GOT3 (cell line): Measurements from ENCODE around the gene FABP6.

Experiments
- DNase-seq: peaks from one replicate; lab custom pipeline; 2025; ENCODE audit warnings: mixed read lengths; lab: John Stamatoyannopoulos, UW

The FABP6 gene

DNA sequence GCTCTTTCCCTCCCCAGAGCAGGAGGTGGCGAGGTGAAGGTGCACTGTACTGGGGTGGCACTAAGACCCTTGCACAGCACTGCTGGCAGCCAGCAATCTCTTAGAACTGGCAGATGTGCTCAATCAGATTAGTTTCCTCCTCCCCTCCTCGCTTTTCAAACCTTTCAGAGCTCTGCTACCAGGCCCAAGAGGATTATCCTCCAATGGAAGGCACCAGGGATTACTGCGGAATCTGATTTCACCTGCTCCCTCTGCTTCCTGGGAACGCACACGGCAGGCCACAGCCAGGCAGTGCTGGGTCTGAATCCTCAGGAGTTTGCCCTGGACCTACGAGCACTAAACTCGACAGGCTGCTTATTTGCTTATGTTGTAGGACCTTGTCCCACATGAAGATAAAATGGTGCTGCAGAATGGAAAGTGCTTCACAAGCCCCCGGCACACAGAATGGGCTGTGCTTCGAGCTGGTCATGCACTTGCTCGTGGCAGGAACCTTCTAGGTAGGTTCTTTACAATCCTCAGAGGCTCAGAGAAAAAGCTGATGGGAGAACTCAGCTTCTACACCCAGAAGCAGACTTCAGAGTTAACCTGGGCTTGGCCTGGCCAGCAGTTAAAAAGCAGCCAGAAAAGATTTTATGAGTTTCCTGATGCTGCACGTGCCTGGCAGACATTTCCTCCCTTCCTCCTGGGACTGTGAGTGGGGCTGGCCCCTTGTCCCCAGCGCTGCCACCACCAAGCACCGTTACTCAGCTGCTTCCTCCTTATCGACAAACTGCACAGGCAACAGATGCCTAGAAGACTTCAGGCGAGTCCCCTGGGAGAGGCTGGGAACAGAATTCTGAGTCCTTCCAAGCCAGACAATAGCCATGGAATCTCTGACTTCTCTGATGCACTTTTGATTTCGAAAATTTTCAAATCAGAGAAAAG, 33.1 kb downstream of the FABP6 start:
- DNase-seq: no peak

DNA sequence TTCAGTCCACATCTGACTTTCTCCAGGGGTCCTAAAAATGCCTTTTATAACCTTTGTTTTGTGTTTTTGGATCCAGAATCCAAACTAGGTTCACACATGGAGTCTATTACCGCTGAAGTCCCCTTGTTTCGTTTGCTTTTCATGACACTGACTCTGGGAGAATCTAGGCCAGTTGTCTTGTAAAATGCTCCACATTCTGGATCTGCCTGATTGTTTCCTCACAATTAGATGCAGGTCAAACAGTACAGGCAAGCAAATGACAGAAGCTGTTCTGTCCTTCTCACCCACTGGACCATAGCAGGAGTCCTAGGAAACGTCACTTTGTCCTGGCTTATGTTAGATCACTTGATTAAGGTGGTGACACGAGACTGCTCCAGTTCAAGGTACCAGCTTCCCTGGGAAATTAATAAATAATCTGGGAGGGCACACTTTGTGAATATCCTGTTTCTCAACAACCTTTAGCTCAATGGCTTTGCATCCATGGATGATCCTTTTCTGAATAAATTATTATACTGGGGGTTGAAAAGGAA, 34.1 kb downstream of the FABP6 start:
- DNase-seq: no peak

DNA sequence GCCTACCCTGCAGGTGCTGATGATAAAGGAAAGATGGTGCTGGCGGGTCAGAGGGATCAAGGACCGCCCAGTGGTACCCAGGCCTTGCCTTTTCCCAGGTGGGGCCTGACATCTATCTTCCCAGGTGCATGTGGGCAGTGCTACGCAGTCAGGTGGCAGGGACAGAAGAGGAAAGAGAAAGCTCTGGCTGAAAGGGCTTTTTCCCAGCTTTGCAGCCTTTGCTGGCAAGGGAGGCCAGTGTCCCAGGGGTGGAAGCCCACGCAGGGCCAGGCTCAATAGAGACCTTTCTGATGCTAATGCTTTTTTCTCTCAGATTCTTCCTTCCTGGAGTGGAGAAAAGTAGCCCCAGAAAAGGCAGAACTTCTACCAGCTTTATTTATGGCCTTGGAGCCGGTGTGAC, 36.7 kb downstream of the FABP6 start:
- DNase-seq: no peak

DNA sequence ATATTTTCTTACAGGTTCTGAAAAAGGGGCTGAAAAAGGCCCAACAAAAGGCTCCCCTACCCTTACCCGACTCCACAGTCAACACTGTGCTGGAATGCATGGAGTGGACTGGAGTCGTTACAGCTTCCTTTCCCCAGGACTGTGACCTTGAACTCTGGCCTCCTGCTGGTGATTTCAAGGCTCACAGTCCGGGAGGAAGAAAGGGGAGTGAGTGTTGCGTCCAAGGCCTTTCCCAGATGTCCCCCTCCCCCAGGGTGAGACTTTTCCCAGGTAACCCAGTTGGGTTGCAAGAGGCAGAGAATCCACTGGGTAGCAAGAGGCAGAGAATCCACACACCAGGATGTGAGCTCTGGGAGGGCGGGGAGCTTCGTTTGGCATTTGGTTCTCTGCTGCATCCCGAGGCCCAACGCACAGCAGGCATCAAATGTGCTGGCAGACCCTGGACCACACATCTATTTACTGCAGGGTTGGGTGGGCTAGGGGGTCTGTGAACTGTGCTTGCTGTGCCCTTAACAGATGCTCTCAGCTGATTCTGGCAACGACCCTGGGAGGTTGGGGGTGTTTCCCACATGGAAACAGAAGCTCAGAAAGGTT, 37.5 kb downstream of the FABP6 start:
- no peak for DNase-seq

DNA sequence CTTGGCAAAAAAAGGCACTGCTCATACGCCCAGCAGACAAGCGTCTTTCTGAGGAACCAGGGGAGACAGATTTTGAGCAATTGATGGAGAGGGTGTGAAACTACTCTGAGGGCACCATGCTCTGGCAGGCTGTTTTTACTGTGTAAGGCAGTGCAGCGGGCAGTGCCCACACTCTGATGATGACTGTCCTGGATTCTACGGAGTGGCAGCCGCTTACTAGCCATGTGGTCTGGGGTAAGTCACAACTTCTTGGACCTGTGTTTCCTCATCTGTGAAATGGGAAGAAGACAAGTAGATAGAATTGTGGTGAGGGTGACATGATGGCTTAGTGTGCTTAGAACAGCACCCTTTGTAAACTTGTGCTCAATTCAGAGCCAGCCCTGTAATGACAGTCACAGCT, 38.8 kb downstream of the FABP6 start:
- DNase-seq: no peak

DNA sequence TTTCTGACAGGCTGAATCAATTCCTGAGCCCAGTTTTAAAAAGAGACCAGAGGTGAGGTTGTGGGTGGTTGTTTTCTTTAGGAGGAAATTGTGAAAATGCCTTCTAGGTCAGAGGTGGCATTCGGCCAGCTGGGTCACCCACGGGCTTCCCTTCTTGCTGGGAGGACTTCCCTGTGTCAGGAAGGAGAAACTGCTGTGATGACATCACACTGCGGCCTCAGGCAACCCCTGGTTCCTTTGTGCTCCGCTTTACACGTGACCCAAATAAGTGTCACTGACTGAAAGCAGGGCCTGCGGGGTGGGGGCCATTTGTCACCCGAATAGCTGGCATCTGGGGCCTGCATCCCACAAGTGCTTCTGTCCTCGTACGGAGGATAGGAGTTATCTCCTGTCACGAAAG, 39.7 kb downstream of the FABP6 start:
- peak; percentile 18 for DNase-seq

DNA sequence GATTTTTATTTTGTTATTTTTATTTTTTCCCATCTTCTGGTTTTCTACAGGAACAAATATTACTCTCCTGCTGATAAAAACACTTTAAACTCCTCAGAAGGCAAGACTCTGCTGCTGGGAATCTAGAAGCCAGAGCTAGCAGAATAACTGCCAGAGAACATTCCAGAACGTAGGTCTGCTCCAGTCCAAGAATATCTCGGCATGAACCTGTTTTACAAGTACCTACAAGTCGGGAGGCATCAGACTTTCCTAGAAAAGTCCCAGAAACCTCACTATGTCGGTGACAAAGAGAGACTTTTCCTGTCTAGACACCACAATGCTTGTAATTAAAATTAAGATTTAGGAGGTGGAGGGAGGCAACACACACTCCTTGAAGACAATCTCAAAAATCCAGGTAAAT, 41.4 kb downstream of the FABP6 start:
- DNase-seq: no peak

DNA sequence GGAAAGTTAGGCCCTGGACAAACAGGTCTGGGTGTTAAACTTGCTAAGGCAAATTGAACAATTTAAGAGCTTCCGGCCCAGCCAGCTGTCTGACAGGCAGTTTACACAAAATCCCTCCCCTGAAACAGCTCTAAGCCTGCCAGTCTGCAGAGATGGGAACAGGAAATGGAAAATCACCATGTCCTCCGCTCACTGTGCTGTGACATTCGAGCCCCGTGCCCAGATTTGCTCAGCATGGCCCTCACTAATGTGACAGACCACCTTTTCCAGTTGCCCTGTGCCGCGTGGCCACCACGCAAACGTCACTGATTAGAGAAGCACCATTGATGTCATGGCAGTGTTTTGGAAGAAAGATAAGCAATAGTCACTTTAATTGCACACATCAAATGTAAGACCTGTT, 42.1 kb downstream of the FABP6 start:
- no peak for DNase-seq

DNA sequence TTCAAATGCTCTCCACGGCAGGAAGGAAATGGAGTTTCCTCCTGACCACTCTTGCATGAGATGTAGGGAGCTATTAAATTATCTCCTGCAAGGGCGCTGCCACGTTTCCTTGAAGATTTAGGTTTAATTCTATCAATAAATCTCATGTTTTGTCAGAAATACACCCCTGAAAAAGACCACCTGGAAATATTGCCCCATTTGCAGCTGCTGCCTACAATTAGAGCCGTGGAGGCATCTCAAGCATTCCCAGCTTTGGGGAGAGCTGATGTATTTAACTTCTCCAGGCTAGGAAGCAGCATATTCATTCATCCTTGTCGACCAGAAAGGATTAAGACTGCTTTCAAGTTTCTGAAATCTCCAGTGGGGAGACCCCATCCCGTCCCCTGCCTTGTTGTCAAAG, 42.5 kb downstream of the FABP6 start:
- no peak for DNase-seq

DNA sequence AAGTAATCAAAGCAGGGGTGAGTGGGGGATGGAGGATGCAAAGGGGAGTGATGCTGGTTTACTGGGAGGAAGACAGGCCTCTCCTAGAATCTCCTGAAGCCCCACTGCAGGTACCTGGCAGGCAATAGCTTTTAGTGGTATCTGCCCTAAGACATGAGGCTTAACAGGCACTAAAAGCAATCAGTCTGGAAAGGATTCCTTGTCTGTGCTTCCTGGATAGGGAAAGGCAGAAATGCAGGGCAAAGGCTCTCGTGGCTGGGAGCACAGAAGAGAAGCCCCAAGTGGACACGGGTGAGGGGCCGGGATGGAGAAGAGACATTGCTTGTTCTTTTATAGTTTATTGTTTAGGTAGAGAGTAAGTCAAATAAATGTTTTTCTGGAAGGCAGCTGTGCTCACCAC, 43.0 kb downstream of the FABP6 start:
- DNase-seq: no peak

DNA sequence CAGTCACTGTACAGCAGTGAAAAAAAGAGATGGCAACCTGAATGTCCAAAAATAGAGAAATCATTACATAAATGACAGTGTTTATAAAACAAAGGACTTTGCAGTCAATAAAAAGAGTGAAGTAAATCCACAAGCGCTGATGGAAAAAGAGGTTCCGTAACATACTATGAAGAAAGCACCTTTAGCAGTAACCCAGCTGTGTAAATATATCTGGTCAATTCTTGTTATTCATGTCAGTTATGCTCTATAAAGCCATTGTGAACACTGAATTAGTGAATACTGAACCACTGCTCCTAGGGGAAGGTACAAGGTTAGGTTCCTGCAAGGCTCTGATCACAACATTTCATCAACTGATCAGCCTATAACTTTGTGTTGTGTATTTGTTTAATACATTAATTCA, 43.6 kb downstream of the FABP6 start:
- DNase-seq: no peak

DNA sequence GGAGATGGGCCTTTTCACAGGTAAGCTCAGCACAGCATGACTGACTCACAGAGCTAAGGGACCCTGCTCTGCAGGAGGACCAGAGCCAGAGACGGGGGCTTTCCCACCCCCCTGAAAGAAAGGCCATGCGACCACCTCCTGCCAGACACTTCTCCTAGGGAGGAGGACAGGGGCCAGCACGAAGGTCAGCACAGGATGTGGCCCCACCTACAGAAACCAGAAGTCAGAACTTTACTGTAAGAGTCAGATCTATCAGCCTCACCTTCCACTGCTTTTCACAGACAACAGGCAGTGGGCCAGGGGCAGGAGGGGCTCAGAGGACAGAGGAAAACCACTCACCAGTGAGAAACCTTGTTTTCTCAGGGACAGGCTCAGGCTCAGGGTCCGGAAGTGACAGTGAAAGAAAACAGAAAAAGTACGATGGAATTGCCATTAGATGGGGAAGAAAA, 45.2 kb downstream of the FABP6 start:
- no peak for DNase-seq

DNA sequence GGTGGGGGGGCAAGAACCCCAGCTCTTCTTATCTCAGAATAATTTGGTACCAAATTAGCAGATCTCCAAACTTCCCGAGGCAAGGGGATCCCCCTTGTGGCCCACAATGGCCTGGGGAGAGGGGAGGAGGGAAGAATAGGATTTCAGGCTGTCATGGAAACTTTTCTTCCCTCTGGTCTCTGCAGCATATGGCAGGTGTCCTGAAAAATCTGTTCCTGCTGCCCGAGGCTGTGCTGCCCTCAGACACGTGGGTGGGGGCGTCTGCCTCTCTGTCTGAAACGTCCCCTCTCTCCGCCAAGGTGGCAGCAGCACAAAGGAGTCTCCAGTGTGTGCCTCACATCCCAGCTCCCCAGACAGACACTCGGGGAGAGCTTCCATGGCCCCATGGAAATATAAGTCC, 49.0 kb downstream of the FABP6 start:
- DNase-seq: no peak

DNA sequence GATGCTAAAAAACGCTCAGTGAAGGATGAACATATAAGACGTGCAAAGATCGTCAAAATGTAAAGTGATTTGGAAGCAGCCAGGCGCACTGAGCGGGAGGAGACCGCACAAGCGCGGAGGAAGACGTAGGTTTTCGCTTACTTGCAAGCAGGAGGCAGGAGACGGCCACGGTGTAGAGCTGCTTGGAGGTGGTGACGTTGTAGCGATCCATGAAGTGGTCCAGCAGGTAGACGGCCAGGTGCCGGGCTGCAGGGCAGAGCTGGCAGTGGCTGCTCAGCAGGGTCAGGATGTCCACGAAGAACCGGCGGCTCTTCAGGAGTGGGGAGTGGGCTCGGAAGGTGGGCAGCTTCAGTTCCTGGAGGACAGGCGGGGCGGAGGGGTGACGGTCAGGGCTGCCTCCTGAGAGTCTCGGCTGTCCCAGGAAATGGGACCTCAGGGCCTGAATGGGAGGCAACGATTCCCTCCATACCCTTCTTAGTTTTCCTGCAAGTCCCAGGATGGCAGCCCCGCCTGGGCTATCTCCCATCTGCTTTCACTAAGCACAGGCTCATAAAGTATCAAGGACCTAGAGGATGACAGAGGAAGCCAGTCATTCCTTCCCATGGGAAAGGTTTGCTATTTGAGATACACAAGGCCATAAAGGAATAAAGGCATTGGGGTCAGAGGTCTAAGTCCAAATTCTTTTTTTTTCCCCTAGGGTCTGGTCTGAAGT, 51.2 kb downstream of the FABP6 start:
- DNase-seq: no peak

DNA sequence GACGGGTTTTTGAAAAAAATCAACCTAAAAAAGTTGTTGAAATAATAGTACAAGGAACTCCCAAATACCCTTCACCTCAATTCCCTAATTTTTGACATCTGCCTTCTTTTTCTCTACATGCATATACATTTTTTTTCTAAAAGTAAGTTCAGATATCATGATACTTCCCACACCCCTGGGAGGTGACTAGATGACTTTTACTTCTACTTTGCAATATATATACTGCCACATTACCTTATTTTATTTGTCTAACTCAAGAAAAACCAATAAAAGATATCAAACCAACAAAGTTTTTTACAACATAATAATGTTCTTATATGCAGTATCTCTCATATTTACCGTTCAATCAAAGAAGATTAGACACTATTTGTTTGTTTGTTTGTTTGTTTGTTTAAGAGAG, 52.0 kb downstream of the FABP6 start:
- DNase-seq: no peak

DNA sequence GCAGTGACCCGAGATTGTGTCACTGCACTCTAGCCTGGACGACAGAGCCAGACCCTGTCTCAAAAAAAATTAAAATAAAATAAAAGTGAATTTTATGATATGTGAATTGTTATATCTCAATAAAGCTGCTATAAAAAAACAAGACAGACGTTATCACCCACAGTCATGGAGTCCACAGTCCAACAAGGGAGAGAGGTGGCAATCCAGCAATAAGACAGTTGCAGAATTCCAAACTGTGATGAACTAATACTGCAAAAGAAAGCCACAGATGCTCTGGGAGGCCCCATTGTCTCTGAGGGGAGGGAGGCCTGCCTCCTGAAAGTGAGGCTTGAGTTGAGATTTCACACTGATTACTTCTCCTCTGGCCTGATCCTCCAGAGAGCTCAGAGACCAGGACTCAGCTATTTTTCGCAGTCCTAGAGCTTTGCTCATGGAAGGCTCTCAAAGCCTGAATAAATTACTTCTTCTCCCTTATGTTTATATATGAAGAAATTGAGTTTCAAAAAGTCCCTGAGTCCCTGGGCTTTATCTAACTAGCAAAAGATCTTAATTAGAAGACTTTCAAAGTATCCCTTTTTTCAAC, 55.1 kb downstream of the FABP6 start:
- no peak for DNase-seq

DNA sequence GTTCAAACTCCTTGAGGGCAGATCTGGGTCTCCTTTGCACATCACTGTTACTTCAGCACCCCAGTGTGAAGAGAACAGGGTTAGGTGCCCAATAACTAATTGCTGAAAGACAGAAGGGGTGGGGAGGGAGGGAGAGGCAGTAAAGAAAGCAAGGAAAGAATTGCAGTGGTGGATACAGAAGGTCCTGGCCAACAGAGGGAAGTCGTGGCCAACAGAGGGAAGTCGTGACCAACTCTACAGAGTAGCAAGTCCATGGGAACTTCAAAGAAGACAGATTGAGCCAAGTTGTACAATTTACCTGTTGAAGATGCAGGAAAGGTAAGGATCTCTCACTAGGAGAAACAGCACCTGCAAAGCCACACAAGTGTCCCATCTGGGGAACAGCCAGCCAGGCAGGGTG, 56.0 kb downstream of the FABP6 start:
- DNase-seq: no peak

DNA sequence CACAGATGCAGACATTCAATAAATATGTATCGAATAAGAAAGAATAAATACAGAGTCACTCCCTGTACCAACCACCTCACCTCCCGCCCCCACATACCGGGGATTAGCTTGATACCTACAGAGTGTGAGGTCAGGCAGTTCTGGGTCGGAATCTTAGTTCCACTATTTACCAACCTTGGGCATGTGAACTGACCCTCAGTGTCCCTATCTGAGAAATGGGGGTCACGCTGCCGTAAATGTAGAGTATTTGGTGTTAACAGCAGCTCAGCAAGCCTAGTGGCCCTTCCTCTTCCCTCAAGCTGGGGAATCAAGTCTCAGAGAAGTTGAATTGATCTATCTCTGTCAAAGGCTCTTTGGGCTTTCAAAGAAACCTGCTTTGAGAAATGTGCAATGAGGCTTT, 57.6 kb downstream of the FABP6 start:
- no peak for DNase-seq

DNA sequence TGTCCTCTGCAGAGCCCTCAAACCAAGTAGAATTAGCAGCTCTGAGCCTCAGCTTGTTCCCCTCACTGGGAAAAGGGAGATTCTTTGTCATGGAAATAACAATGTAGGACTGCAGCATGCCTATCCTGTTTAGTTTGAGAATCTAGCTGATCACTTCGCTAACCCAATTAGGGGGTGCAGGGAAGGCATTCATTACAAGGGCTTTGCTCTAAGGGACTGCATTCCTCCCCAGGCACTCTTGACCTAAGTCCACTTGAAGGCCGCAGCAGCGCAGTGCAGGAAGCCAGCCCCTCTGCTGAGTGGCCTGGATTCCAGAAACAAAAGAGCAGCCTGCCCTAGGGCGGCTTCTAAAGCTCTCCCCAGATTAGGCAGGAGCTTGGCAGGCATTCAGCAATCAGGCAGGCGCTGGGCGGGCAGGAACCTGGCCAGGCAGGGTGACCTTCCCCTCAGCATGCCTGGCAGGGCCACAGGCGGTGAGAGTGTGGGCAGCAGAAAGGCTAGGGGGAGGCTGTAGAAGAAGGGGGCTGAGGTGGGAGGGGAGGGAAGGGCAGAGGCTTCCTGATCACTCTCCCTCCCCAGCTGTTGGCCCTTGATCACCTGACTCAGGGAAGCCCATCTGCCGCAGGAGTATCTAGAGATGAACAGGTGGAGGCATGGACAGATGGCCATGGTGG, 58.2 kb downstream of the FABP6 start:
- DNase-seq: no peak
